ENCODE data around the gene PVALB.

GRCh38 chr22:36818010-36818642, 1.3 kb upstream of the PVALB start:
- TF ChIP-seq, protein P1, sequence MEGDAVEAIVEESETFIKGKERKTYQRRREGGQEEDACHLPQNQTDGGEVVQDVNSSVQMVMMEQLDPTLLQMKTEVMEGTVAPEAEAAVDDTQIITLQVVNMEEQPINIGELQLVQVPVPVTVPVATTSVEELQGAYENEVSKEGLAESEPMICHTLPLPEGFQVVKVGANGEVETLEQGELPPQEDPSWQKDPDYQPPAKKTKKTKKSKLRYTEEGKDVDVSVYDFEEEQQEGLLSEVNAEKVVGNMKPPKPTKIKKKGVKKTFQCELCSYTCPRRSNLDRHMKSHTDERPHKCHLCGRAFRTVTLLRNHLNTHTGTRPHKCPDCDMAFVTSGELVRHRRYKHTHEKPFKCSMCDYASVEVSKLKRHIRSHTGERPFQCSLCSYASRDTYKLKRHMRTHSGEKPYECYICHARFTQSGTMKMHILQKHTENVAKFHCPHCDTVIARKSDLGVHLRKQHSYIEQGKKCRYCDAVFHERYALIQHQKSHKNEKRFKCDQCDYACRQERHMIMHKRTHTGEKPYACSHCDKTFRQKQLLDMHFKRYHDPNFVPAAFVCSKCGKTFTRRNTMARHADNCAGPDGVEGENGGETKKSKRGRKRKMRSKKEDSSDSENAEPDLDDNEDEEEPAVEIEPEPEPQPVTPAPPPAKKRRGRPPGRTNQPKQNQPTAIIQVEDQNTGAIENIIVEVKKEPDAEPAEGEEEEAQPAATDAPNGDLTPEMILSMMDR (IDR thresholded peaks at IDR 0.05; ENCODE audit: insufficient read depth, low read length, poor library complexity, severe bottlenecking): no peak
- TF ChIP-seq EZH2phosphoT487 (conservative IDR thresholded peaks at IDR 0.05; ENCODE audit: low read length): no peak
